ENCODE measurements around the gene MICOS13. TPM values are rescaled to one million over a fixed set of nuclear protein-coding genes. Genes with fewer than 3 reads are reported as not detected.

The MICOS13 gene
- total RNA-seq, 2 donors from 2014 or later = 16.9 to 43.7 TPM

- peaks cover 8 to 18% of the 10 kb centered on the region in 2 donors for H3K4me1 ChIP-seq (ENCODE audit: control insufficient read depth in 1 of 2, low read depth in 2 of 2)
- H3K4me3 ChIP-seq = no peak overlapping the region
- H3K27me3 ChIP-seq (replicated peaks; ENCODE audit: insufficient read depth) = no peaks in the 10 kb centered on the region
- no peaks in the 10 kb centered on the region for H3K9me3 ChIP-seq
- no peak for ATAC-seq (ENCODE audit: insufficient number of reproducible peaks, low FRiP score, low read depth)
- no peak for TF ChIP-seq CTCF (IDR thresholded peaks at IDR 0.05)
- H3K27ac ChIP-seq = no peak overlapping the region
- peaks cover 5% of the 10 kb centered on the region for H3K36me3 ChIP-seq
- DNase-seq (ENCODE audit: low spot score) = no peak
Observed at GRCh38 chr19:5677136-5677535, 3.2 kb downstream of the MICOS13 start.

- H3K27ac ChIP-seq = no peak overlapping the region
- no peak for TF ChIP-seq CTCF (IDR thresholded peaks at IDR 0.05)
- peaks cover 5% of the 10 kb centered on the region for H3K36me3 ChIP-seq
- ATAC-seq (ENCODE audit: insufficient number of reproducible peaks, low FRiP score, low read depth) (no peak), DNase-seq (ENCODE audit: low spot score) (no peak)
- H3K27me3 ChIP-seq (replicated peaks; ENCODE audit: insufficient read depth) = no peaks in the 10 kb centered on the region
- no peak overlapping the region for H3K4me3 ChIP-seq
- no peaks in the 10 kb centered on the region for H3K9me3 ChIP-seq
- peaks cover 8 to 18% of the 10 kb centered on the region in 2 donors for H3K4me1 ChIP-seq (ENCODE audit: control insufficient read depth in 1 of 2, low read depth in 2 of 2)
Observed at GRCh38 chr19:5676772-5677105, 3.6 kb downstream of the MICOS13 start.

DNA sequence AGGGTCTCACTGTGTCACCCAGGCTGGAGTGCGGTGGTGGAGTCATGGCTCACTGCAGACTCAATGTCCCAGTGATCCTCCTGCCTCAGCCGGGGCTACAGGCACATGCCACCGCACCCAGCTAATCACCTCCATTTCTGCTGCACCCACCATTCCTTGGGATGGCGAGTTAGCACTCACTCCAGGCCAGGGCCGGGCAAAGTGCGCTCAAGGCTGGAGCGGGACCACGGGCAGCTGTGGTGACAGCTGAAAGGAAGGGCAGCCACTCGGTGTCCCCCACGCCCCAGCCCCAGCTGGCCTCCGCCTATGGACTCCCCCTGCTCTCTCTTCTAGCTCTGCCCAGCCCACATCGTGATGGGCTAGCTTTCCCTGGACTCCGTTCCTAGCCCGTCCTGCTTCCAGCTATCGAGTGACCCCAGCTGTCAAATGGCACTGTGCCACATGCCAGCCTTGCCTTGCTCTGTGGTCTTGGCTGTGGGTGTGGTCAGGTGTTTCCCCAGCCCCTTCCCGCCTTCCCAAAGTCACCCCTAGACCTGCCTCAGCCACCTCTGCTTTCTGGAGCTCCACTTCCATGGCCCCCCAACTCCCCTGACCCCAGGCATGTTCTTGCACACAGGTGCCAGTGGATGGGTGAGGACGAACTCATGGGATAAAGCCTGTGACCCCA is 4.1 kb downstream of the MICOS13 start:
- Histone ChIP-seq H3K36me3 (peaks cover 5% of the 10 kb centered on the region), H3K27me3 (replicated peaks; ENCODE audit: insufficient read depth) (no peaks in the 10 kb centered on the region), H3K4me3 (no peak overlapping the region), H3K4me1 (ENCODE audit: control insufficient read depth in 1 of 2, low read depth in 2 of 2) (peaks cover 8 to 16% of the 10 kb centered on the region in 2 donors), H3K27ac (no peak overlapping the region), H3K9me3 (no peaks in the 10 kb centered on the region)
- ATAC-seq (ENCODE audit: insufficient number of reproducible peaks, low FRiP score, low read depth) = no peak
- no peak for DNase-seq (ENCODE audit: low spot score)
- TF ChIP-seq CTCF (IDR thresholded peaks at IDR 0.05) = no peak

- Histone ChIP-seq H3K4me3 (no peak overlapping the region), H3K27ac (no peak overlapping the region), H3K36me3 (peaks cover 7% of the 10 kb centered on the region), H3K9me3 (no peaks in the 10 kb centered on the region), H3K27me3 (replicated peaks; ENCODE audit: insufficient read depth) (no peaks in the 10 kb centered on the region), H3K4me1 (ENCODE audit: control insufficient read depth in 1 of 2, low read depth in 2 of 2) (peaks cover 8 to 10% of the 10 kb centered on the region in 2 donors)
- no peak for TF ChIP-seq CTCF (IDR thresholded peaks at IDR 0.05)
- DNase-seq (ENCODE audit: low spot score) (no peak), ATAC-seq (ENCODE audit: insufficient number of reproducible peaks, low FRiP score, low read depth) (no peak)
Observed at GRCh38 chr19:5674714-5675113, 5.6 kb downstream of the MICOS13 start.

DNA sequence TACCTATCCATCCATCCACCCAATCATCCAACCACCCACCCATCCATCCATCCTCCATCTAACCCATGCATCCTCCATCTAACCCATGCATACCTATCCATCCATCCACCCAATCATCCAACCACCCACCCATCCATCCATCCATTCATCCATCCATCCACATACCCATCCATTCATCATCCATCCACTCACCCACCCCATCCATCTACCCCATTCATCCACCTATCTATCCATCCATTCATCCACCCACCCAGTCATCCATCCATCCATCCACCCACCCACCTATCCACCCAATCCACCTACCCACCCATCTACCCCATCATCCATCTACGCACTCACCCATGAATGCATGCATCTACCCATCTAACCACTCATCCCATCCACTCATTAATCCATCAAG is 6.6 kb downstream of the MICOS13 start:
- TF ChIP-seq CTCF (IDR thresholded peaks at IDR 0.05) = no peak
- ATAC-seq (ENCODE audit: insufficient number of reproducible peaks, low FRiP score, low read depth) (no peak), DNase-seq (ENCODE audit: low spot score) (no peak)
- Histone ChIP-seq H3K27me3 (replicated peaks; ENCODE audit: insufficient read depth) (no peaks in the 10 kb centered on the region), H3K9me3 (no peaks in the 10 kb centered on the region), H3K4me3 (no peak overlapping the region), H3K4me1 (ENCODE audit: control insufficient read depth in 1 of 2, low read depth in 2 of 2) (no peaks in the 10 kb centered on the region), H3K36me3 (peaks cover 17% of the 10 kb centered on the region), H3K27ac (no peak overlapping the region)
